GM12878 (cell line): ENCODE data around the gene ZNF134. TPM values are rescaled to one million over a fixed set of nuclear protein-coding genes. Genes with fewer than 3 reads are reported as not detected.

Experiments
- ATAC-seq: fragments of 200-7000 bp; cut with Tn5 transposase; 3 replicates; pipeline ENCODE4 v1.9.1; 2020; ENCODE audit warnings: mild to moderate bottlenecking, moderate library complexity
- BruUV-seq: library from RNA; stranded (reverse); fragments of 400-500 nt; replicated peaks from 2 replicates; lab custom pipeline; 2021; lab: Mats Ljungman, UMichigan
- CTCF ChIA-PET: fragments of 300-600 bp; sonication (Branson Sonifier 250); formaldehyde crosslinking; extraction: SDS; loops from one replicate; lab custom pipeline; 2021; ENCODE audit warnings: inconsistent platforms; lab: Yijun Ruan, JAX
- POLR2A ChIA-PET: fragments of 350-600 bp; formaldehyde crosslinking; extraction: SDS; loops from one replicate; lab custom pipeline; 2021; ENCODE audit warnings: inconsistent platforms; lab: Charles Lee
- RAD21 ChIA-PET: fragments of 300-600 bp; sonication (Branson Sonifier 250); formaldehyde crosslinking; loops from one replicate; lab custom pipeline; 2023; ENCODE audit warnings: antibody characterized with exemption; ENCODE audit not compliant: unreplicated experiment; lab: Charles Lee
- SMC1A ChIA-PET: fragments of 300-600 bp; sonication (Branson Sonifier 250); formaldehyde crosslinking; loops from one replicate; lab custom pipeline; 2023; ENCODE audit not compliant: unreplicated experiment, uncharacterized antibody; lab: Charles Lee
- DNase-seq: peaks from one replicate; pipeline ENCODE4 v3.0.0-alpha.2; 2011; ENCODE audit warnings: low read depth, low spot score
- FAIRE-seq: peaks from 3 replicates; lab custom pipeline; 2011; peaks lifted over from hg19 to GRCh38; lab: Jason Lieb, UNC
- H2AFZ ChIP-seq: 2 replicates; pipeline ENCODE4 v1.6.0; 2011; ENCODE audit warnings: low read depth, low read length, control low read depth; ENCODE audit not compliant: control insufficient read depth
- H3K27ac ChIP-seq: 2 replicates; pipeline ENCODE4 v1.5.1; 2011; ENCODE audit warnings: control low read depth; ENCODE audit not compliant: control insufficient read depth, insufficient read depth
- H3K27me3 ChIP-seq, 2 experiments: replicated peaks in 1 of 2; 2 replicates each; pipeline versions ENCODE4 v1.6.0 to v1.6.1; 2011; ENCODE audit warnings: low read length in 1 of 2; ENCODE audit not compliant: control insufficient read depth in 2 of 2, insufficient read depth in 2 of 2
- H3K36me3 ChIP-seq, 2 experiments: 2 replicates each; pipeline ENCODE4 v1.5.1; 2011; ENCODE audit warnings: low read length in 1 of 2; ENCODE audit not compliant: control insufficient read depth in 2 of 2, insufficient read depth in 2 of 2
- H3K4me1 ChIP-seq: 2 replicates; pipeline ENCODE4 v1.6.1; 2011; ENCODE audit warnings: mild to moderate bottlenecking, low read length, moderate library complexity, mixed read lengths; ENCODE audit not compliant: control insufficient read depth, insufficient read depth
- H3K4me2 ChIP-seq: 2 replicates; pipeline ENCODE4 v1.6.0; 2011; ENCODE audit warnings: control low read depth; ENCODE audit not compliant: control insufficient read depth, insufficient read depth
- H3K4me3 ChIP-seq: fragments of 200-600 bp; sonication (generic); 2 replicates; pipeline ENCODE4 v1.5.1; 2016
- H3K79me2 ChIP-seq: 2 replicates; pipeline ENCODE4 v1.6.0; 2011; ENCODE audit warnings: low read length; ENCODE audit not compliant: control insufficient read depth, insufficient read depth
- H3K9ac ChIP-seq: 2 replicates; pipeline ENCODE4 v1.8.0; 2011; ENCODE audit warnings: low read length, control low read depth, mixed read lengths; ENCODE audit not compliant: control insufficient read depth, insufficient read depth
- H3K9me3 ChIP-seq: replicated peaks from 3 replicates; pipeline ENCODE4 v1.5.1; 2011; ENCODE audit warnings: mild to moderate bottlenecking, low read length; ENCODE audit not compliant: control insufficient read depth, insufficient read depth
- H4K20me1 ChIP-seq: 2 replicates; pipeline ENCODE4 v1.6.0; 2011; ENCODE audit not compliant: control insufficient read depth, insufficient read depth
- ETV6 ChIP-seq, 2 experiments: fragments of 450-650 bp in 1 of 2; IDR thresholded peaks in 1 of 2; conservative IDR thresholded peaks in 1 of 2; 2 replicates each; pipeline ENCODE4 v1.6.1; 2014; ENCODE audit warnings: antibody characterized with exemption in 1 of 2, borderline replicate concordance in 1 of 2, low read depth in 1 of 2, mild to moderate bottlenecking in 1 of 2, moderate library complexity in 1 of 2
- GABPA ChIP-seq: IDR thresholded peaks from 2 replicates; pipeline ENCODE4 v1.6.1; 2014; ENCODE audit warnings: antibody characterized with exemption, low read depth, mild to moderate bottlenecking, inconsistent platforms
- HDGF ChIP-seq: fragments of 450-650 bp; IDR thresholded peaks from 2 replicates; pipeline ENCODE4 v1.6.1; 2016; ENCODE audit warnings: antibody characterized with exemption
- IKZF1 ChIP-seq: fragments of 450-650 bp; conservative IDR thresholded peaks from 2 replicates; pipeline ENCODE4 v1.6.1; 2017; ENCODE audit warnings: antibody characterized with exemption, mild to moderate bottlenecking
- KAT2A ChIP-seq: conservative IDR thresholded peaks from 2 replicates; pipeline ENCODE4 v1.6.1; 2011; ENCODE audit warnings: low read depth, low read length; ENCODE audit not compliant: control insufficient read depth
- RFX5 ChIP-seq: IDR thresholded peaks from 2 replicates; pipeline ENCODE4 v1.6.1; 2011; ENCODE audit warnings: low read depth, low read length, improper control_type of control experiment
- RUNX3 ChIP-seq: IDR thresholded peaks from 2 replicates; pipeline ENCODE4 v1.6.1; 2012; ENCODE audit warnings: low read length, inconsistent platforms
- WGBS: methylation state at CpG from one replicate; pipeline ENCODE4 v1.1.6; 2016; ENCODE audit warnings: low lambda C conversion rate; ENCODE audit not compliant: insufficient replicate concordance, insufficient coverage; ENCODE audit errors: missing lambda C conversion rate; 5-methylcytosine and 5-hydroxymethylcytosine counted together
- in situ Hi-C: fragments of 300-500 bp; cut with MboI; formaldehyde crosslinking; loops from 9 replicates; pipeline ENCODE4 v1.14.3; 2018; ENCODE audit warnings: mixed read lengths
- intact Hi-C: fragments of 100-400 bp; cut with micrococcal nuclease; formaldehyde crosslinking; loops from one replicate; pipeline ENCODE4 v1.14.2; 2022; ENCODE audit not compliant: unreplicated experiment
- polyA plus RNA-seq, 11 experiments: library from polyadenylated mRNA; depleted of rRNA in 4 of 11; unstranded in 6 of 11; stranded (reverse) in 5 of 11; fragments of >200 nt; fragmentation: Nextera tagmentation in 4 of 11; fragmentation: Illumina TruSeq in 1 of 11; extraction: Ambion mirVana in 4 of 11; extraction: Trizol in 1 of 11; gene quantifications; 1 replicate in 1 of 11; 2 replicates in 10 of 11; pipeline versions ENCODE4 v1.2.1 to v1.2.3, GENCODE V29; 2011 to 2016; ENCODE audit warnings: inconsistent platforms in 2 of 11, missing spikeins in 2 of 11, low read depth in 1 of 11
- total RNA-seq, 4 experiments: library from RNA; depleted of rRNA in 3 of 4; stranded (reverse); fragments of >200 nt in 3 of 4; fragmentation: Illumina TruSeq in 1 of 4; extraction: Trizol in 1 of 4; gene quantifications; 2 replicates each; pipeline versions ENCODE4 v1.2.1 to v1.2.3, GENCODE V29; 2013 to 2021
- TF ChIP-seq, protein P1 (sequence below): fragments of 450-650 bp; IDR thresholded peaks from 2 replicates; pipeline ENCODE4 v1.6.1; 2017; ENCODE audit warnings: borderline replicate concordance
- TF ChIP-seq, protein P2 (sequence below): IDR thresholded peaks from 2 replicates; pipeline ENCODE4 v1.6.1; 2012; ENCODE audit warnings: improper control_type of control experiment, low read depth, low read length; ENCODE audit not compliant: insufficient replicate concordance
- TF ChIP-seq, protein P3 (sequence below): IDR thresholded peaks from 2 replicates; pipeline ENCODE4 v1.6.1; 2011; ENCODE audit warnings: low read depth, low read length, improper control_type of control experiment, borderline replicate concordance
- TF ChIP-seq, protein P4 (sequence below): fragments of 450-650 bp; IDR thresholded peaks from 2 replicates; pipeline ENCODE4 v1.6.1; 2018; ENCODE audit warnings: mild to moderate bottlenecking, low read depth, moderate library complexity; ENCODE audit not compliant: partially characterized antibody

ZNF134 gene
- total and polyA plus RNA-seq, 10 of the 15 experiments (the other 5 are each of a cell fraction or from before 2014, with no cell fraction given), result 1.6 to 17.6 (median 9.7) TPM

DNA sequence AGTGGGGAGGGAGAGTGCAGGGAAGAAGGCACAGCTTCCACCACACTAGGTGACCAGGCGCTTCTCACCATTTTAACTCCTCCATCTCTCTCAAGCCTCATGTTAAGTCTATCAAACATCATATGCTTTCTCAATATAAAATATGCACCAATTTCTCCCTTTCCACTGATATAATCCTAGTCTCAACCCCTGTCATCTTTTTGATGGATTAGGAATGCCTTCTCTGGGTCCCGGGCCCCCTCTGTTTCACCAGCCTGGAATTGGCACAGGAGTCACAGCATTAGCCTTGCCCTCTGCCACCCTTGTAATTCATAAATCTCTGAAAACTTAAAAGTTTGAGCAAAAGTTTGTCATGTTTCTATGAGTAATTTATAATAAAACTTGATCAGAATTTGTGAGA lies 54.6 kb downstream of the ZNF134 start, which contains the start of gene ZSCAN4:
TSS of gene ZSCAN4 (plus strand) at position 301 of the 400 bp plus-strand sequence. CDS start 7,211 bp downstream, outside the sequence.
- H3K36me3 ChIP-seq, result no peaks in the 10 kb centered on the region
- H3K9me3 ChIP-seq, result no peaks in the 10 kb centered on the region; the same call in 2 of the 3 replicates
- no peaks in the 10 kb centered on the region for H4K20me1 ChIP-seq
- H3K27ac ChIP-seq, result no peak within 1 kb of the TSS
- FAIRE-seq, result no peak
- WGBS, result 58% methylated on average over 2 of the region's 2 CpGs
- H3K9ac ChIP-seq, result no peak within 1 kb of the TSS
- in situ Hi-C loops, result no loop called here
- ChIA-PET SMC1A (no interaction called here), CTCF (no interaction called here), RAD21 (no interaction called here), POLR2A (no interaction called here)
- intact Hi-C loops, result no loop called here
- BruUV-seq, result no TSS peak
- H3K4me1 ChIP-seq, result no peaks in the 10 kb centered on the region
- H3K4me3 ChIP-seq, result no peak within 1 kb of the TSS
- no peak within 1 kb of the TSS for H2AFZ ChIP-seq
- no peak for DNase-seq
- H3K27me3 ChIP-seq, result no peaks in the 10 kb centered on the region; a peak in 1 of 4 replicates
- no peak for ATAC-seq
- H3K79me2 ChIP-seq, result no peaks in the 10 kb centered on the region
- H3K4me2 ChIP-seq, result no peak within 1 kb of the TSS
- TF ChIP-seq RFX5, result no peak
- no peak for TF ChIP-seq GABPA
- TF ChIP-seq, protein P1, sequence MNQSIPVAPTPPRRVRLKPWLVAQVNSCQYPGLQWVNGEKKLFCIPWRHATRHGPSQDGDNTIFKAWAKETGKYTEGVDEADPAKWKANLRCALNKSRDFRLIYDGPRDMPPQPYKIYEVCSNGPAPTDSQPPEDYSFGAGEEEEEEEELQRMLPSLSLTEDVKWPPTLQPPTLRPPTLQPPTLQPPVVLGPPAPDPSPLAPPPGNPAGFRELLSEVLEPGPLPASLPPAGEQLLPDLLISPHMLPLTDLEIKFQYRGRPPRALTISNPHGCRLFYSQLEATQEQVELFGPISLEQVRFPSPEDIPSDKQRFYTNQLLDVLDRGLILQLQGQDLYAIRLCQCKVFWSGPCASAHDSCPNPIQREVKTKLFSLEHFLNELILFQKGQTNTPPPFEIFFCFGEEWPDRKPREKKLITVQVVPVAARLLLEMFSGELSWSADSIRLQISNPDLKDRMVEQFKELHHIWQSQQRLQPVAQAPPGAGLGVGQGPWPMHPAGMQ, result no peak
- TF ChIP-seq KAT2A, result no peak
- TF ChIP-seq, protein P2, sequence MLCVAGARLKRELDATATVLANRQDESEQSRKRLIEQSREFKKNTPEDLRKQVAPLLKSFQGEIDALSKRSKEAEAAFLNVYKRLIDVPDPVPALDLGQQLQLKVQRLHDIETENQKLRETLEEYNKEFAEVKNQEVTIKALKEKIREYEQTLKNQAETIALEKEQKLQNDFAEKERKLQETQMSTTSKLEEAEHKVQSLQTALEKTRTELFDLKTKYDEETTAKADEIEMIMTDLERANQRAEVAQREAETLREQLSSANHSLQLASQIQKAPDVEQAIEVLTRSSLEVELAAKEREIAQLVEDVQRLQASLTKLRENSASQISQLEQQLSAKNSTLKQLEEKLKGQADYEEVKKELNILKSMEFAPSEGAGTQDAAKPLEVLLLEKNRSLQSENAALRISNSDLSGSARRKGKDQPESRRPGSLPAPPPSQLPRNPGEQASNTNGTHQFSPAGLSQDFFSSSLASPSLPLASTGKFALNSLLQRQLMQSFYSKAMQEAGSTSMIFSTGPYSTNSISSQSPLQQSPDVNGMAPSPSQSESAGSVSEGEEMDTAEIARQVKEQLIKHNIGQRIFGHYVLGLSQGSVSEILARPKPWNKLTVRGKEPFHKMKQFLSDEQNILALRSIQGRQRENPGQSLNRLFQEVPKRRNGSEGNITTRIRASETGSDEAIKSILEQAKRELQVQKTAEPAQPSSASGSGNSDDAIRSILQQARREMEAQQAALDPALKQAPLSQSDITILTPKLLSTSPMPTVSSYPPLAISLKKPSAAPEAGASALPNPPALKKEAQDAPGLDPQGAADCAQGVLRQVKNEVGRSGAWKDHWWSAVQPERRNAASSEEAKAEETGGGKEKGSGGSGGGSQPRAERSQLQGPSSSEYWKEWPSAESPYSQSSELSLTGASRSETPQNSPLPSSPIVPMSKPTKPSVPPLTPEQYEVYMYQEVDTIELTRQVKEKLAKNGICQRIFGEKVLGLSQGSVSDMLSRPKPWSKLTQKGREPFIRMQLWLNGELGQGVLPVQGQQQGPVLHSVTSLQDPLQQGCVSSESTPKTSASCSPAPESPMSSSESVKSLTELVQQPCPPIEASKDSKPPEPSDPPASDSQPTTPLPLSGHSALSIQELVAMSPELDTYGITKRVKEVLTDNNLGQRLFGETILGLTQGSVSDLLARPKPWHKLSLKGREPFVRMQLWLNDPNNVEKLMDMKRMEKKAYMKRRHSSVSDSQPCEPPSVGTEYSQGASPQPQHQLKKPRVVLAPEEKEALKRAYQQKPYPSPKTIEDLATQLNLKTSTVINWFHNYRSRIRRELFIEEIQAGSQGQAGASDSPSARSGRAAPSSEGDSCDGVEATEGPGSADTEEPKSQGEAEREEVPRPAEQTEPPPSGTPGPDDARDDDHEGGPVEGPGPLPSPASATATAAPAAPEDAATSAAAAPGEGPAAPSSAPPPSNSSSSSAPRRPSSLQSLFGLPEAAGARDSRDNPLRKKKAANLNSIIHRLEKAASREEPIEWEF, result no peak
- TF ChIP-seq ETV6 (conservative IDR thresholded peaks at IDR 0.05 in 1 of 2, IDR thresholded peaks at IDR 0.05 in 1 of 2; ENCODE audit: borderline replicate concordance in 1 of 2, low read depth in 1 of 2), result no peak
- TF ChIP-seq RUNX3, result no peak
- TF ChIP-seq, protein P3, sequence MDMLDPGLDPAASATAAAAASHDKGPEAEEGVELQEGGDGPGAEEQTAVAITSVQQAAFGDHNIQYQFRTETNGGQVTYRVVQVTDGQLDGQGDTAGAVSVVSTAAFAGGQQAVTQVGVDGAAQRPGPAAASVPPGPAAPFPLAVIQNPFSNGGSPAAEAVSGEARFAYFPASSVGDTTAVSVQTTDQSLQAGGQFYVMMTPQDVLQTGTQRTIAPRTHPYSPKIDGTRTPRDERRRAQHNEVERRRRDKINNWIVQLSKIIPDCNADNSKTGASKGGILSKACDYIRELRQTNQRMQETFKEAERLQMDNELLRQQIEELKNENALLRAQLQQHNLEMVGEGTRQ, result no peak
- TF ChIP-seq HDGF, result no peak
- no peak for TF ChIP-seq IKZF1
- TF ChIP-seq, protein P4, sequence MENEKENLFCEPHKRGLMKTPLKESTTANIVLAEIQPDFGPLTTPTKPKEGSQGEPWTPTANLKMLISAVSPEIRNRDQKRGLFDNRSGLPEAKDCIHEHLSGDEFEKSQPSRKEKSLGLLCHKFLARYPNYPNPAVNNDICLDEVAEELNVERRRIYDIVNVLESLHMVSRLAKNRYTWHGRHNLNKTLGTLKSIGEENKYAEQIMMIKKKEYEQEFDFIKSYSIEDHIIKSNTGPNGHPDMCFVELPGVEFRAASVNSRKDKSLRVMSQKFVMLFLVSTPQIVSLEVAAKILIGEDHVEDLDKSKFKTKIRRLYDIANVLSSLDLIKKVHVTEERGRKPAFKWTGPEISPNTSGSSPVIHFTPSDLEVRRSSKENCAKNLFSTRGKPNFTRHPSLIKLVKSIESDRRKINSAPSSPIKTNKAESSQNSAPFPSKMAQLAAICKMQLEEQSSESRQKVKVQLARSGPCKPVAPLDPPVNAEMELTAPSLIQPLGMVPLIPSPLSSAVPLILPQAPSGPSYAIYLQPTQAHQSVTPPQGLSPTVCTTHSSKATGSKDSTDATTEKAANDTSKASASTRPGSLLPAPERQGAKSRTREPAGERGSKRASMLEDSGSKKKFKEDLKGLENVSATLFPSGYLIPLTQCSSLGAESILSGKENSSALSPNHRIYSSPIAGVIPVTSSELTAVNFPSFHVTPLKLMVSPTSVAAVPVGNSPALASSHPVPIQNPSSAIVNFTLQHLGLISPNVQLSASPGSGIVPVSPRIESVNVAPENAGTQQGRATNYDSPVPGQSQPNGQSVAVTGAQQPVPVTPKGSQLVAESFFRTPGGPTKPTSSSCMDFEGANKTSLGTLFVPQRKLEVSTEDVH, result no peak
